ENCODE results near the gene SYT7.
"Not testable (repeated sequence)": the region's sequence is repeated elsewhere in the genome, so short reads cannot be mapped to it uniquely, and the experiment has no call there.

Gene SYT7

DNA sequence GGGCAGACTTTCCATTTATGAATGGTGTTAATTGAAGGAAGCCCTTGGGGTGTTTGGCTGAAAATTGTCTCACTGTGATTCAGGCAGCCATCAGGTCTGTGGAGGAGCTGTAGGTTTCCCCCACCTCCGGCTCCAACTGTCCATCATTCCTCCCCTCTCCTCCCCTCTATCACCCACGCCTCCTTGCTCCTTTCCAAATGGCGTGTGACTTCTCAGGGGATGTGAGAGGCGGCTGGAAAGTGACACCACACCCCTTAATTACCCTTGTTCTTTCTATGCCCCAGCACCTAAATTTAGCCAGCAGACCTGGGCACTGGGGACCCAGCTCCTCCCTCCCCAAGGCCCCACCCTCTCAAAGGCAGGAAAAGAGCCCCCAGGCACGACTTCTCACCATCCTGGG is 38.1 kb upstream of the SYT7 start:
- H3K4me1 ChIP-seq (ENCODE audit: control insufficient read depth, insufficient read depth, low read length) = no peaks in the 10 kb centered on the region
- no peak overlapping the region for H3K4me3 ChIP-seq (ENCODE audit: low read length in 2 of 2)
- no peaks in the 10 kb centered on the region for H3K9me3 ChIP-seq (ENCODE audit: control insufficient read depth in 2 of 2, low read length in 2 of 2)
- no peaks in the 10 kb centered on the region for H3K36me3 ChIP-seq (ENCODE audit: control insufficient read depth in 2 of 2, insufficient read depth in 2 of 2, low read length in 2 of 2)
- H3K27ac ChIP-seq (ENCODE audit: low read length) = no peak overlapping the region
- H3K9ac ChIP-seq (ENCODE audit: low read length in 2 of 2) = no peak overlapping the region
- peaks cover 7 to 14% of the 10 kb centered on the region in 2 donors for H3K27me3 ChIP-seq (ENCODE audit: control insufficient read depth in 1 of 2, insufficient read depth in 2 of 2, low read length in 2 of 2)

GRCh38 chr11:61617515-61617914 is 36.6 kb upstream of the SYT7 start:
- Histone ChIP-seq H3K9me3 (ENCODE audit: control insufficient read depth in 2 of 2, low read length in 2 of 2) (no peaks in the 10 kb centered on the region), H3K27me3 (ENCODE audit: control insufficient read depth in 1 of 2, insufficient read depth in 2 of 2, low read length in 2 of 2) (peaks cover 8 to 21% of the 10 kb centered on the region in 2 donors), H3K36me3 (ENCODE audit: control insufficient read depth in 2 of 2, insufficient read depth in 2 of 2, low read length in 2 of 2) (no peaks in the 10 kb centered on the region), H3K4me1 (ENCODE audit: control insufficient read depth, insufficient read depth, low read length) (no peaks in the 10 kb centered on the region), H3K27ac (ENCODE audit: low read length) (no peak overlapping the region), H3K4me3 (ENCODE audit: low read length in 2 of 2) (no peak overlapping the region), H3K9ac (ENCODE audit: low read length in 2 of 2) (no peak overlapping the region)

GRCh38 chr11:61616434-61616833 is 35.6 kb upstream of the SYT7 start:
- H3K9ac ChIP-seq (ENCODE audit: low read length in 2 of 2) = no peak overlapping the region
- H3K9me3 ChIP-seq (ENCODE audit: control insufficient read depth in 2 of 2, low read length in 2 of 2) = no peaks in the 10 kb centered on the region
- no peak overlapping the region for H3K4me3 ChIP-seq (ENCODE audit: low read length in 2 of 2)
- no peak overlapping the region for H3K27ac ChIP-seq (ENCODE audit: low read length)
- H3K36me3 ChIP-seq (ENCODE audit: control insufficient read depth in 2 of 2, insufficient read depth in 2 of 2, low read length in 2 of 2) = no peaks in the 10 kb centered on the region
- peaks cover 8 to 22% of the 10 kb centered on the region in 2 donors for H3K27me3 ChIP-seq (ENCODE audit: control insufficient read depth in 1 of 2, insufficient read depth in 2 of 2, low read length in 2 of 2)
- H3K4me1 ChIP-seq (ENCODE audit: control insufficient read depth, insufficient read depth, low read length) = no peaks in the 10 kb centered on the region

DNA sequence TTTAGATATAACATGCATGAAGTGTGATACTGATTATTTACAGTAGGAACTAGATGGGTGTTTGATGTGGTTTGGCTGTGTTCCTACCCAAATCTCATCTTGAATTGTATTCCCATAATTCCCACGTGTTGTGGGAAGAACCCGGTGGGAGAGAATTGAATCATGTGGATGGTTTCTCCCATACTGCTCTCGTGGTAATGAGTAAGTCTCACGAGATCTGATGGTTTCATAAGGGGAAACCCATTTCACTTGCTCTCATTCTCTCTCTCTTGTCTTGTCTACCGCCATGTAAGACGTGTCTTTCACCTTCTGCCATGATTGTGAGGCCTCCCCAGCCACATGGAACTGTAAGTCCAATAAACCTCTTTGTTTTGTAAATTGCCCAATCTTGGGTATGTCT is 33.9 kb upstream of the SYT7 start:
- H3K9me3 ChIP-seq (ENCODE audit: control insufficient read depth in 2 of 2, low read length in 2 of 2); H3K4me3 ChIP-seq (ENCODE audit: low read length in 2 of 2); H3K27ac ChIP-seq (ENCODE audit: low read length); H3K4me1 ChIP-seq (ENCODE audit: control insufficient read depth, insufficient read depth, low read length); H3K9ac ChIP-seq (ENCODE audit: low read length in 2 of 2); H3K36me3 ChIP-seq (ENCODE audit: control insufficient read depth in 2 of 2, insufficient read depth in 2 of 2, low read length in 2 of 2): not testable (repeated sequence)
- peaks cover 10 to 25% of the 10 kb centered on the region in 2 donors for H3K27me3 ChIP-seq (ENCODE audit: control insufficient read depth in 1 of 2, insufficient read depth in 2 of 2, low read length in 2 of 2)

DNA sequence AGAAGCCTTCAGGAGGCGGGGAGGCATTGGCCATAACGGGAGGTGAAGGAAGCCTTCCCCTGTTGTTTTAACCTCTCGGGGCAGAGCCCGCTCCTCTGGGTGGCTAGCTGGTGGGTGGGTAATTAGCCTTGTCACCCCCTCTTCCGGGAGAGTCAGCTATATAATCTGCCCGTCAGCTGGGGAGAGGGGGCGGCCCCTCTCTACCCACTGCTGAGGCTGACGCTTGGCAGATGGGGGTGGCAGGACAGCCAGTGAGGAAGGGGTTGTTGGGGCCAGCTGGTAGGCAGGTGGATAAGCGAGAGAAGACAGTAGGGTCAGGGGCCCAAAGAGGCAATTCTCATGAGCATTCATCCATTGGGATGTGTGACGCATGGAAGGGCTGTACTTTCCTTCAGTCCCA is 33.0 kb upstream of the SYT7 start:
- Histone ChIP-seq H3K36me3 (ENCODE audit: control insufficient read depth in 2 of 2, insufficient read depth in 2 of 2, low read length in 2 of 2) (no peaks in the 10 kb centered on the region), H3K27ac (ENCODE audit: low read length) (no peak overlapping the region), H3K27me3 (ENCODE audit: control insufficient read depth in 1 of 2, insufficient read depth in 2 of 2, low read length in 2 of 2) (peaks cover 7 to 24% of the 10 kb centered on the region in 2 donors), H3K9ac (ENCODE audit: low read length in 2 of 2) (no peak overlapping the region), H3K9me3 (ENCODE audit: control insufficient read depth in 2 of 2, low read length in 2 of 2) (no peaks in the 10 kb centered on the region), H3K4me3 (ENCODE audit: low read length in 2 of 2) (no peak overlapping the region), H3K4me1 (ENCODE audit: control insufficient read depth, insufficient read depth, low read length) (no peaks in the 10 kb centered on the region)

DNA sequence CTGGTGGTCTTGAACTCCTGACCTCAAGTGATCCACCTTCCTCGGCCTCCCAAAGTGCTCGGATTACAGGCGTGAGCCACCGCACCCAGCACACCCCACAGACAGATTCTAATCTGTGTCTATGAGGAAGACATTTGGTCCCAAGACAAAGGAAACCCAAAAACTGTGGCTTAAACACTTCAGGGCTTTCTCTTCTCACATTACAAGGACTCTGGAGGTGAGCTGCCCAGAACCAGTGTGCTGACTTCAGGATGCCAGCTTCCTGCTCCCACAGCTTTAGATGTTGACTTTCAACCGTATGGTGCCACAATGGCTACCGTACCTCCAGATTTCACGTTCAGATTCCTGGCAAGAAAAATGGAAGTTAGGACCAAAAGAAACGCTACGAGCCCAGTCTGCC is 32.2 kb upstream of the SYT7 start:
- H3K27ac ChIP-seq (ENCODE audit: low read length) = no peak overlapping the region

GRCh38 chr11:61611309-61611708 is 30.4 kb upstream of the SYT7 start:
- Histone ChIP-seq H3K4me3 (ENCODE audit: low read length in 2 of 2) (no peak overlapping the region), H3K27ac (ENCODE audit: low read length) (no peak overlapping the region), H3K4me1 (ENCODE audit: control insufficient read depth, insufficient read depth, low read length) (no peaks in the 10 kb centered on the region), H3K9me3 (ENCODE audit: control insufficient read depth in 2 of 2, low read length in 2 of 2) (no peaks in the 10 kb centered on the region), H3K27me3 (ENCODE audit: control insufficient read depth in 1 of 2, insufficient read depth in 2 of 2, low read length in 2 of 2) (peaks cover 7 to 25% of the 10 kb centered on the region in 2 donors), H3K9ac (ENCODE audit: low read length in 2 of 2) (no peak overlapping the region), H3K36me3 (ENCODE audit: control insufficient read depth in 2 of 2, insufficient read depth in 2 of 2, low read length in 2 of 2) (no peaks in the 10 kb centered on the region)

More for the DNA sequence above, 32.2 kb upstream of the SYT7 start:
- Histone ChIP-seq H3K36me3 (ENCODE audit: control insufficient read depth in 2 of 2, insufficient read depth in 2 of 2, low read length in 2 of 2) (no peaks in the 10 kb centered on the region), H3K9me3 (ENCODE audit: control insufficient read depth in 2 of 2, low read length in 2 of 2) (no peaks in the 10 kb centered on the region), H3K4me1 (ENCODE audit: control insufficient read depth, insufficient read depth, low read length) (no peaks in the 10 kb centered on the region), H3K9ac (ENCODE audit: low read length in 2 of 2) (no peak overlapping the region), H3K4me3 (ENCODE audit: low read length in 2 of 2) (no peak overlapping the region), H3K27me3 (ENCODE audit: control insufficient read depth in 1 of 2, insufficient read depth in 2 of 2, low read length in 2 of 2) (peaks cover 7 to 25% of the 10 kb centered on the region in 2 donors)

DNA sequence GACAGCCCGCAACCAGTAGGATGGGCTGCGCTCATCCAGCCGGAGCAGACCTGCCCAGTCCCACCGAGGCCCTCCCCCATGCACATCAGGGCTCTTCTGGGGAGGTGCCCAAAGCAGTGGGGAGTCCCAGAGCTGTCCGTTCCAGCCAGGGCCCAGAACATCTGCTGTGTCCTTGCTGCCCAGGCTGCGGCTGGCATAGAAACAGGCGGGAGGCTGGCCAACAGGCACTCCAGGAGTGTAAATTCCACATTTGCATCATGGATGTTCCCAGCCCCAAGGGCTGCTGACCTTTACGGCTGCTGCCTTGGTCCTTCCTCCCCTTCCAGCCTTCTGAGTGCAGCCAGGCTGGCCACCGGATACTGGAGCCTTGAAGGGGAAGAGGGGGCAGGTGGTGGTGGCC is 30.0 kb upstream of the SYT7 start:
- Histone ChIP-seq H3K27ac (ENCODE audit: low read length) (no peak overlapping the region), H3K27me3 (ENCODE audit: control insufficient read depth in 1 of 2, insufficient read depth in 2 of 2, low read length in 2 of 2) (peaks cover 7 to 25% of the 10 kb centered on the region in 2 donors), H3K9me3 (ENCODE audit: control insufficient read depth in 2 of 2, low read length in 2 of 2) (no peaks in the 10 kb centered on the region), H3K4me3 (ENCODE audit: low read length in 2 of 2) (no peak overlapping the region), H3K9ac (ENCODE audit: low read length in 2 of 2) (no peak overlapping the region), H3K36me3 (ENCODE audit: control insufficient read depth in 2 of 2, insufficient read depth in 2 of 2, low read length in 2 of 2) (no peaks in the 10 kb centered on the region), H3K4me1 (ENCODE audit: control insufficient read depth, insufficient read depth, low read length) (no peaks in the 10 kb centered on the region)

- H3K9me3 ChIP-seq (ENCODE audit: control insufficient read depth in 2 of 2, low read length in 2 of 2) = no peaks in the 10 kb centered on the region
- H3K27ac ChIP-seq (ENCODE audit: low read length) = no peak overlapping the region
- no peak overlapping the region for H3K4me3 ChIP-seq (ENCODE audit: low read length in 2 of 2)
- no peaks in the 10 kb centered on the region for H3K36me3 ChIP-seq (ENCODE audit: control insufficient read depth in 2 of 2, insufficient read depth in 2 of 2, low read length in 2 of 2)
- H3K27me3 ChIP-seq (ENCODE audit: control insufficient read depth in 1 of 2, insufficient read depth in 2 of 2, low read length in 2 of 2) = peaks cover 7 to 25% of the 10 kb centered on the region in 2 donors
- no peak overlapping the region for H3K9ac ChIP-seq (ENCODE audit: low read length in 2 of 2)
- H3K4me1 ChIP-seq (ENCODE audit: control insufficient read depth, insufficient read depth, low read length) = no peaks in the 10 kb centered on the region
Observed at GRCh38 chr11:61609980-61610366, 29.1 kb upstream of the SYT7 start.

- Histone ChIP-seq H3K9ac (ENCODE audit: low read length in 2 of 2) (no peak overlapping the region), H3K27me3 (ENCODE audit: control insufficient read depth in 1 of 2, insufficient read depth in 2 of 2, low read length in 2 of 2) (peaks cover 7 to 25% of the 10 kb centered on the region in 2 donors), H3K4me1 (ENCODE audit: control insufficient read depth, insufficient read depth, low read length) (no peaks in the 10 kb centered on the region), H3K4me3 (ENCODE audit: low read length in 2 of 2) (no peak overlapping the region), H3K27ac (ENCODE audit: low read length) (no peak overlapping the region), H3K9me3 (ENCODE audit: control insufficient read depth in 2 of 2, low read length in 2 of 2) (no peaks in the 10 kb centered on the region), H3K36me3 (ENCODE audit: control insufficient read depth in 2 of 2, insufficient read depth in 2 of 2, low read length in 2 of 2) (no peaks in the 10 kb centered on the region)
Observed at GRCh38 chr11:61609000-61609979, 28.4 kb upstream of the SYT7 start.

Data from stomach smooth muscle (tissue), 2 donors.